Natural killer cell (primary cell): ENCODE measurements around the gene NTM. TPM values are rescaled to one million over a fixed set of nuclear protein-coding genes. Genes with fewer than 3 reads are reported as not detected.

Experiments used
- ATAC-seq, 3 donors: fragments of 150-1000 bp in 2 of 3; fragments of 200-7000 bp in 1 of 3; cut with Tn5 transposase; 1 replicate in 1 of 3; 2 replicates in 2 of 3; pipeline ENCODE4 v1.10.0; 2021; ENCODE audit warnings: mild to moderate bottlenecking in 2 of 3, moderate library complexity in 2 of 3
- DNase-seq, 2 donors: peaks; one replicate each; pipeline versions ENCODE4 v3.0.0 to v3.0.0-alpha.2; 2013 to 2021; ENCODE audit warnings: mixed read lengths in 1 of 2
- H3K27ac ChIP-seq: one replicate; pipeline ENCODE4 v1.5.1; 2013; ENCODE audit warnings: mild to moderate bottlenecking, low read length
- H3K27me3 ChIP-seq: one replicate; pipeline ENCODE4 v1.6.1; 2013; ENCODE audit warnings: low read length; ENCODE audit not compliant: control insufficient read depth, insufficient read depth
- H3K36me3 ChIP-seq: one replicate; pipeline ENCODE4 v1.6.1; 2013; ENCODE audit warnings: low read length; ENCODE audit not compliant: control insufficient read depth, insufficient read depth
- H3K4me1 ChIP-seq: one replicate; pipeline ENCODE4 v1.6.1; 2013; ENCODE audit warnings: low read length; ENCODE audit not compliant: control insufficient read depth, insufficient read depth
- H3K4me3 ChIP-seq: one replicate; pipeline ENCODE4 v1.5.1; 2013; ENCODE audit warnings: low read length
- H3K9me3 ChIP-seq: one replicate; pipeline ENCODE4 v1.6.1; 2013; ENCODE audit warnings: low read length; ENCODE audit not compliant: control insufficient read depth, insufficient read depth
- H3K27ac Mint-ChIP-seq, 2 donors: one replicate each; pipeline ENCODE4 v1.8.0; 2022; ENCODE audit warnings: mild to moderate bottlenecking in 2 of 2, mixed read lengths in 2 of 2, moderate library complexity in 1 of 2
- H3K27me3 Mint-ChIP-seq, 2 donors: one replicate each; pipeline ENCODE4 v1.8.0; 2022; ENCODE audit warnings: low read depth in 2 of 2, mixed read lengths in 2 of 2
- H3K36me3 Mint-ChIP-seq: one replicate; pipeline ENCODE4 v1.8.0; 2022; ENCODE audit warnings: mixed read lengths
- H3K4me1 Mint-ChIP-seq, 2 donors: one replicate each; pipeline ENCODE4 v1.8.0; 2022; ENCODE audit warnings: mixed read lengths in 2 of 2
- H3K4me3 Mint-ChIP-seq: one replicate; pipeline ENCODE4 v1.8.0; 2022; ENCODE audit warnings: mild to moderate bottlenecking, moderate library complexity, mixed read lengths
- H3K9me3 Mint-ChIP-seq, 2 donors: one replicate each; pipeline ENCODE4 v1.8.0; 2022; ENCODE audit warnings: mixed read lengths in 2 of 2
- CTCF ChIP-seq: fragments of 200-600 bp; IDR thresholded peaks from one replicate; pipeline ENCODE4 v1.8.0; 2022; ENCODE audit warnings: antibody characterized with exemption
- WGBS: methylation state at CpG from one replicate; pipeline ENCODE4 v1.1.7; 2013; ENCODE audit warnings: missing lambda C conversion rate; ENCODE audit not compliant: insufficient coverage; 5-methylcytosine and 5-hydroxymethylcytosine counted together
- intact Hi-C: fragments of 100-400 bp; cut with micrococcal nuclease; formaldehyde crosslinking; loops from one replicate; pipeline ENCODE4 v1.14.2; 2022
- total RNA-seq, 4 donors: library from RNA; stranded (reverse); fragments of 120-200 nt in 1 of 4; gene quantifications; one replicate each; pipeline versions ENCODE4 v1.2.3 to v1.2.4, GENCODE V29; 2013 to 2022

The NTM gene
- total RNA-seq, 3 donors from 2014 or later (not counting 1 experiment from before 2014, with no cell fraction given) = not detected

GRCh38 chr11:131645237-131645636 is 274.8 kb downstream of the NTM start:
- H3K9me3 Mint-ChIP-seq = no peaks in the 10 kb centered on the region
- DNase-seq (no peak), ATAC-seq (no peak)
- H3K36me3 Mint-ChIP-seq = no peaks in the 10 kb centered on the region
- H3K36me3 ChIP-seq = no peaks in the 10 kb centered on the region
- H3K27ac Mint-ChIP-seq = no peak overlapping the region
- intact Hi-C loops = no loop called here
- H3K4me1 Mint-ChIP-seq = no peaks in the 10 kb centered on the region
- no peak overlapping the region for H3K4me3 ChIP-seq
- no peak overlapping the region for H3K4me3 Mint-ChIP-seq
- TF ChIP-seq CTCF = no peak
- H3K9me3 ChIP-seq = no peaks in the 10 kb centered on the region
- no peaks in the 10 kb centered on the region for H3K4me1 ChIP-seq
- no peaks in the 10 kb centered on the region for H3K27me3 ChIP-seq
- no peaks in the 10 kb centered on the region for H3K27me3 Mint-ChIP-seq
- no peak overlapping the region for H3K27ac ChIP-seq
- WGBS = 67% methylated on average over 5 of the region's 6 CpGs

- no peaks in the 10 kb centered on the region for H3K36me3 ChIP-seq
- Mint-ChIP-seq H3K36me3 (no peaks in the 10 kb centered on the region), H3K9me3 (no peaks in the 10 kb centered on the region), H3K4me3 (no peak overlapping the region), H3K27ac (no peak overlapping the region), H3K27me3 (no peaks in the 10 kb centered on the region), H3K4me1 (no peaks in the 10 kb centered on the region)
- H3K4me1 ChIP-seq = no peaks in the 10 kb centered on the region
- DNase-seq (no peak), ATAC-seq (no peak)
- no peak overlapping the region for H3K27ac ChIP-seq
- 43% methylated on average over 5 of the region's 5 CpGs for WGBS
- no peaks in the 10 kb centered on the region for H3K9me3 ChIP-seq
- no peaks in the 10 kb centered on the region for H3K27me3 ChIP-seq
- no peak overlapping the region for H3K4me3 ChIP-seq
- intact Hi-C loops = no loop called here
- TF ChIP-seq CTCF = no peak
Measured at GRCh38 chr11:131649856-131650255, 279.4 kb downstream of the NTM start.

- Histone ChIP-seq H3K4me3 (no peak overlapping the region), H3K27ac (no peak overlapping the region), H3K9me3 (no peaks in the 10 kb centered on the region), H3K4me1 (no peaks in the 10 kb centered on the region), H3K36me3 (no peaks in the 10 kb centered on the region), H3K27me3 (no peaks in the 10 kb centered on the region)
- TF ChIP-seq CTCF = no peak
- no peak overlapping the region for H3K4me3 Mint-ChIP-seq
- no peak overlapping the region for H3K27ac Mint-ChIP-seq
- no peaks in the 10 kb centered on the region for H3K9me3 Mint-ChIP-seq
- no peaks in the 10 kb centered on the region for H3K36me3 Mint-ChIP-seq
- 62% methylated on average over 2 of the region's 2 CpGs for WGBS
- intact Hi-C loops = no loop called here
- H3K27me3 Mint-ChIP-seq = no peaks in the 10 kb centered on the region
- DNase-seq = no peak
- no peak for ATAC-seq
- H3K4me1 Mint-ChIP-seq = no peaks in the 10 kb centered on the region
Measured at GRCh38 chr11:131652231-131652630, 281.8 kb downstream of the NTM start.

- ATAC-seq (no peak), DNase-seq (no peak)
- H3K36me3 ChIP-seq = no peaks in the 10 kb centered on the region
- H3K27ac ChIP-seq = no peak overlapping the region
- Mint-ChIP-seq H3K4me1 (no peaks in the 10 kb centered on the region), H3K36me3 (no peaks in the 10 kb centered on the region), H3K27ac (no peak overlapping the region), H3K27me3 (peaks cover 0 to 2% of the 10 kb centered on the region in 2 donors), H3K4me3 (no peak overlapping the region), H3K9me3 (no peaks in the 10 kb centered on the region)
- H3K4me1 ChIP-seq = no peaks in the 10 kb centered on the region
- no peaks in the 10 kb centered on the region for H3K27me3 ChIP-seq
- WGBS = 84% methylated on average over 5 of the region's 5 CpGs
- no peak for TF ChIP-seq CTCF
- no peak overlapping the region for H3K4me3 ChIP-seq
- no peaks in the 10 kb centered on the region for H3K9me3 ChIP-seq
- intact Hi-C loops = no loop called here
Measured at GRCh38 chr11:131653260-131653659, 282.8 kb downstream of the NTM start.
